Pancreas (tissue), 10 donors: Measurements from ENCODE around the gene CAMKMT. TPM values are rescaled to one million over a fixed set of nuclear protein-coding genes. Genes with fewer than 3 reads are reported as not detected.

Source experiments
- ATAC-seq, 4 donors: fragments of 200-7000 bp; cut with Tn5 transposase; one replicate each; pipeline versions ENCODE4 v1.8.0 to v1.9.1; 2020; ENCODE audit warnings: mild to moderate bottlenecking in 4 of 4, moderate library complexity in 4 of 4
- DNase-seq, 6 donors: peaks; one replicate each; pipeline ENCODE4 v3.0.0-alpha.2; 2020
- FAIRE-seq: peaks from 2 replicates; lab custom pipeline; 2012; peaks lifted over from hg19 to GRCh38; lab: Jason Lieb, UNC
- H3K27ac ChIP-seq, 4 donors: fragments of 200-600 bp; sonication (generic); 1 replicate in 3 of 4; 2 replicates in 1 of 4; pipeline versions ENCODE4 v1.5.0 to v1.8.0; 2020
- H3K27me3 ChIP-seq, 4 donors: fragments of 200-600 bp; one replicate each; pipeline ENCODE4 v1.8.0; 2021
- H3K36me3 ChIP-seq, 3 donors: fragments of 200-600 bp; sonication (generic) in 1 of 3; one replicate each; pipeline versions ENCODE4 v1.5.0 to v1.8.0; 2020 to 2021
- H3K4me1 ChIP-seq, 3 donors: fragments of 200-600 bp; one replicate each; pipeline ENCODE4 v1.8.0; 2021
- H3K4me3 ChIP-seq, 4 donors: fragments of 200-600 bp; sonication (generic) in 2 of 4; one replicate each; pipeline versions ENCODE4 v1.5.0 to v1.8.0; 2020 to 2021
- H3K9me3 ChIP-seq, 4 donors: fragments of 200-600 bp; one replicate each; pipeline ENCODE4 v1.8.0; 2021
- CTCF ChIP-seq, 4 donors: fragments of 200-600 bp; sonication (generic) in 3 of 4; IDR thresholded peaks; one replicate each; pipeline versions ENCODE4 v1.5.0 to v1.8.0; 2021; ENCODE audit warnings: antibody characterized with exemption in 4 of 4
- WGBS, 2 donors: extraction: QIAGEN DNeasy Blood & Tissue Kit; methylation state at CpG; one replicate each; pipeline ENCODE4 v1.1.7; 2013; 5-methylcytosine and 5-hydroxymethylcytosine counted together
- intact Hi-C, 3 donors: fragments of 100-400 bp; cut with DNase I; formaldehyde crosslinking; loops; one replicate each; pipeline versions ENCODE4 v1.11.1 to v1.14.2; 2022
- polyA plus RNA-seq, 2 donors: library from polyadenylated mRNA; stranded (reverse); fragments of 200-250 nt; gene quantifications; one replicate each; pipeline ENCODE4 v1.2.3, GENCODE V29; 2013
- total RNA-seq, 6 donors: library from RNA; stranded (reverse); fragmentation: NEBNext Ultra II Directional in 4 of 6; extraction: Animal tissue kit (Norgen Biotek cat#: 25700) in 4 of 6; gene quantifications; one replicate each; pipeline versions ENCODE4 v1.2.1 to v1.2.4, GENCODE V29; 2021 to 2023
- donor health status: healthy with polysubstance abuse.
- donor health status: DM: no; HTN: no; CAD: no; lungs with moderate emphysema.
- donor health status: DM: no; HTN: no; CAD: no.
- donor health status: control.
- donor health status: control.
- donor health status: Bipolar disorder and iron deficiency.
- donor health status: DM: yes; HTN: yes; CAD: no.
- donor health status: DM: no; HTN: no; CAD: no.
- donor health status: DM: no; HTN: no; CAD: no.
- donor health status: DM: yes; HTN: yes; CAD: no.

CAMKMT gene
- total and polyA plus RNA-seq, 8 donors: 4.6 to 11.9 (median 8.3) TPM

GRCh38 chr2:44389895-44390294, 28.1 kb downstream of the CAMKMT start:
- no peak overlapping the region for H3K27ac ChIP-seq
- H3K36me3 ChIP-seq: no peaks in the 10 kb centered on the region
- no peak overlapping the region for H3K4me3 ChIP-seq
- DNase-seq: no peak
- no peaks in the 10 kb centered on the region for H3K4me1 ChIP-seq
- ATAC-seq: no peak
- intact Hi-C loops: loop anchor here in 1 of 3 donors (5.0 kb wide), 1 partner anchor 567 kb away; no protein-coding TSS in a partner anchor
- no peaks in the 10 kb centered on the region for H3K9me3 ChIP-seq
- 74 to 78% methylated on average over 1 of the region's 1 CpG for WGBS, 2 donors
- no peaks in the 10 kb centered on the region for H3K27me3 ChIP-seq
- no peak for FAIRE-seq
- no peak for TF ChIP-seq CTCF (IDR thresholded peaks at IDR 0.05)

DNA sequence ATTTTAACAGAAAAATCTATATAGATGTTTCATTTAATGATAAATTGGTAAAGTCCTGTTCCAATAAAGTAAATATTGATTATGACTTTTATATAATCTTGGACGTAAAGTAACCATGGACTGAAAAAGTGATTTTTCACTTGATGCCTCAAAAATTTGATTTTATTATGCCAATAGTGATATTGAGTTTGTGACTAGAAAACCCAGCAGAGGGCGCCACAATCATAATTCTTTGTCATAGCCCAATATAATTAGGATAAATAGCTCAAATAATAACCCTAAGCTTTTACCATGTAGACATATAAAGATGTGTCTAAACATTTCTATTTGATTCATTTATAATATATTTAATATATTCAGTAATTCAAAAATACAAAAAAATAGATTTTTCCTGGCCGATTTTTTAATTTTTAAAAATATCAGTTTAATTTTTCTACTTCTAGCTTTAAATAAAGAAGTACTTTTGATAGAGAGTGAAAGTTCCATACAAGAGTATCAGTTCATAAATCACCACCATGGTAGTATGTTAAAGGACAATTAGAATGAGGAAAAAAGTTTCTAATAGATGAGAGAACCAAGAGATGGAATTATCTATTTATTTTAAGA, 30.7 kb downstream of the CAMKMT start:
- ATAC-seq (no peak), FAIRE-seq (peak; percentile 80)

DNA sequence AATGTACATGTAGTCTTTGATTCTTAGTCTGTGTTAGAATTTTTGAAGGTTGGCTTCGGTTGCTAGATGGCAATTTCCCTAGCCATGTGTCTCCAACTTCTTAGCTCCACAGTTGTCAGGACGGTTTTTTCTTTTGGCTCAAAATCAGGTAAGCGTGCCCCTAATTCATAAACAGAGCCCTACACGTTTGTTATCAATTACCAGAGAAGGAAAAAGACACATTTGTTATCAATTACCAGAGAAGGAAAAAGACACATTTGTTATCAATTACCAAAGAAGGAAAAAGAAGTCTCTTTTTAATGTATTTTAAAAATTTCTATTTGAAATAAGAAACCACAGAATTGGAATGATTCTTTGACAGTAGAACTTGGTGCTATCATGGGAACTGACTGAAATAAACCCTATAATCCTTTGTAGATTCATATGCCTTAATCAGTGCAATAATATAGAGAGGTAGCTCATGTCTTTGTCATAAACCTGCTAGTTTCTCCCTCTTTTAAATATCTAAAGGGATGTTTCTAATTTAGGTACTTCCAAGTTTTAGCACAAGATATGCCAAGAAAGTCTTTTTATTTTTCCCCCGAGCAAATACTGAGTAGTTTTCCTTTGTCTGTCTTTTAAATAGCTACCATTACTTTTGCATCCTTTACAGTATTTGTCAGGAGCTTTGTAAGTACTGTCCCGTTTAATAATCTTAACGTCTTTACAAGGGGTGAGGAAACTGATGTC, 35.9 kb downstream of the CAMKMT start:
- no peak for TF ChIP-seq CTCF (IDR thresholded peaks at IDR 0.05)
- Histone ChIP-seq H3K27me3 (no peaks in the 10 kb centered on the region), H3K4me3 (no peak overlapping the region), H3K36me3 (no peaks in the 10 kb centered on the region), H3K4me1 (peaks cover 0 to 4% (median 0%) of the 10 kb centered on the region in 3 donors), H3K9me3 (no peaks in the 10 kb centered on the region), H3K27ac (no peak overlapping the region)
- no peak for ATAC-seq
- no peak for FAIRE-seq
- no peak for DNase-seq
- intact Hi-C loops: no loop called here
- WGBS, 2 donors: 47 to 63% methylated on average over 7 of the region's 7 CpGs

More for the DNA sequence above, 30.7 kb downstream of the CAMKMT start:
- TF ChIP-seq CTCF (IDR thresholded peaks at IDR 0.05): peak in 2 of 4 donors; percentile 47 to 49
- Histone ChIP-seq H3K27ac (no peak overlapping the region), H3K4me1 (no peaks in the 10 kb centered on the region), H3K27me3 (no peaks in the 10 kb centered on the region), H3K36me3 (no peaks in the 10 kb centered on the region), H3K9me3 (no peaks in the 10 kb centered on the region), H3K4me3 (no peak overlapping the region)
- intact Hi-C loops: loop anchor here in 1 of 3 donors (5.0 kb wide), 1 partner anchor 565 kb away; no protein-coding TSS in a partner anchor
- 40 to 48% methylated on average over 3 of the region's 3 CpGs for WGBS, 2 donors
- DNase-seq: peak in 3 of 6 donors; percentile 29 to 64 (median 38)

DNA sequence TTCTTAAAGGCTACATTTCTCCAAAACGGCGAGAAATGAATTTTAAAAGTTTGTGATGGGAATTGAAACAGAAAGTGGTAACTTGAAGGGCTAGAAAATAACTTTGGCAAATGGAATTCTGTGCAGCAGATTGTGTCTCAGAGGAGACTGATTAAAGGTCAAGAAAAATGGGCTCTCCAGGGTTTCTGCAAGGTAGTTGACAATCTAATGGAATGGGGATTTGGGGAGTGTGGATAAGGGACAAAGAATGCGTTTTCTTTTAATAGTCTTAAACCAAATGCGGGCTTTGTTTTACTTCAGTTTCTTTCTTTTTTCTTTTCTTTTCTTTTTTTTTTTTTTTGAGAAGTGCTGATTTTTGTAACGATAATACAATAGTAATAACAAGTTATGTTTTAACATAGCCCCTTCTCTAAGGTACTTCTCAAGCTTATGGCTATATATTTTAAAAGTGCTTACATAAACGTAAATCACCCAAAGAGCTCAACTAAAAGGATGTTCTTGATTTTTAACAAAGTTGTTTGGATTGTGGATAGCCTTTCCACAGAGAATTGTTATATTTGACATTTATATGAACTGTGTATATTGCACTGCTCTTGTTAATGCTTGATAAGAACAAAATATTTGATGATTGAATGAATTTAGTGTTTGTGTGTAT, 36.6 kb downstream of the CAMKMT start:
- H3K4me1 ChIP-seq: peaks cover 0 to 4% (median 0%) of the 10 kb centered on the region in 3 donors
- DNase-seq: no peak
- no peaks in the 10 kb centered on the region for H3K9me3 ChIP-seq
- H3K27me3 ChIP-seq: no peaks in the 10 kb centered on the region
- no peak overlapping the region for H3K27ac ChIP-seq
- no peak for FAIRE-seq
- ATAC-seq: no peak
- 89 to 97% methylated on average over 6 of the region's 6 CpGs for WGBS, 2 donors
- H3K4me3 ChIP-seq: no peak overlapping the region
- no peak for TF ChIP-seq CTCF (IDR thresholded peaks at IDR 0.05)
- intact Hi-C loops: no loop called here
- H3K36me3 ChIP-seq: no peaks in the 10 kb centered on the region
